GM23338 (cell line): Measurements from ENCODE around the gene CISH. TPM values are rescaled to one million over a fixed set of nuclear protein-coding genes. Genes with fewer than 3 reads are reported as not detected.

Experiments
- ATAC-seq: fragments of 200-7000 bp; cut with Tn5 transposase; 3 replicates; pipeline ENCODE4 v1.9.1; 2020
- DNase-seq: peaks from one replicate; pipeline ENCODE4 v3.0.0-alpha.2; 2015; ENCODE audit warnings: low spot score
- H2AFZ ChIP-seq: fragments of 200-600 bp; sonication (generic); 2 replicates; pipeline ENCODE4 v1.8.0; 2016; ENCODE audit warnings: antibody characterized with exemption, mild to moderate bottlenecking, moderate library complexity
- H3F3A ChIP-seq: fragments of 200-600 bp; sonication (generic); replicated peaks from 2 replicates; pipeline ENCODE4 v1.8.0; 2017; ENCODE audit warnings: antibody characterized with exemption, mixed run types, low read depth
- H3K27ac ChIP-seq: fragments of 200-600 bp; sonication (generic); 2 replicates; pipeline ENCODE4 v1.6.1; 2016; ENCODE audit warnings: low read depth
- H3K27me3 ChIP-seq: fragments of 200-600 bp; sonication (generic); 2 replicates; pipeline ENCODE4 v1.8.0; 2016; ENCODE audit warnings: mild to moderate bottlenecking, mixed run types, moderate library complexity; ENCODE audit not compliant: insufficient read depth
- H3K36me3 ChIP-seq: fragments of 200-600 bp; sonication (generic); 2 replicates; pipeline ENCODE4 v1.8.0; 2016; ENCODE audit warnings: mild to moderate bottlenecking; ENCODE audit not compliant: insufficient read depth
- H3K4me1 ChIP-seq: fragments of 200-600 bp; sonication (generic); 2 replicates; pipeline ENCODE4 v1.8.0; 2016; ENCODE audit warnings: mild to moderate bottlenecking, moderate library complexity; ENCODE audit not compliant: insufficient read depth
- H3K4me2 ChIP-seq: fragments of 200-600 bp; sonication (generic); 2 replicates; pipeline ENCODE4 v1.7.1; 2017; ENCODE audit warnings: mixed run types
- H3K4me3 ChIP-seq: fragments of 200-600 bp; sonication (generic); 2 replicates; pipeline ENCODE4 v1.6.1; 2016; ENCODE audit warnings: mixed run types
- H3K79me2 ChIP-seq: fragments of 200-600 bp; sonication (generic); replicated peaks from 2 replicates; pipeline ENCODE4 v1.8.0; 2017; ENCODE audit warnings: mild to moderate bottlenecking; ENCODE audit not compliant: insufficient read depth
- H3K9me2 ChIP-seq: fragments of 200-600 bp; sonication (generic); 2 replicates; pipeline ENCODE4 v1.8.0; 2017; ENCODE audit not compliant: insufficient read depth
- H4K20me1 ChIP-seq: fragments of 200-600 bp; sonication (generic); replicated peaks from 2 replicates; pipeline ENCODE4 v1.8.0; 2017; ENCODE audit warnings: mild to moderate bottlenecking; ENCODE audit not compliant: insufficient read depth
- H3K27ac Mint-ChIP-seq: 2 replicates; pipeline ENCODE4 v1.8.0; 2020; ENCODE audit warnings: inconsistent platforms, mild to moderate bottlenecking, moderate library complexity, mixed read lengths
- H3K27me3 Mint-ChIP-seq: 3 replicates; pipeline ENCODE4 v1.8.0; 2022; ENCODE audit warnings: low read depth, mild to moderate bottlenecking, moderate library complexity, mixed read lengths, inconsistent platforms; ENCODE audit not compliant: insufficient read depth, poor library complexity
- H3K36me3 Mint-ChIP-seq: 3 replicates; pipeline ENCODE4 v1.8.0; 2021; ENCODE audit warnings: low read depth, mild to moderate bottlenecking, inconsistent platforms, moderate library complexity, mixed read lengths
- H3K4me1 Mint-ChIP-seq: 3 replicates; pipeline ENCODE4 v1.8.0; 2020; ENCODE audit warnings: mild to moderate bottlenecking, inconsistent platforms, mixed read lengths
- H3K4me3 Mint-ChIP-seq: 3 replicates; pipeline ENCODE4 v1.8.0; 2021; ENCODE audit warnings: moderate library complexity, mild to moderate bottlenecking, inconsistent platforms, mixed read lengths
- H3K9me3 Mint-ChIP-seq: 3 replicates; pipeline ENCODE4 v1.8.0; 2020; ENCODE audit warnings: moderate library complexity, mild to moderate bottlenecking, inconsistent platforms, mixed read lengths
- CREB1 ChIP-seq: fragments of 250-450 bp; sonication (Bioruptor Pico); IDR thresholded peaks from 2 replicates; pipeline ENCODE4 v1.5.0; 2020; ENCODE audit warnings: low read depth, mild to moderate bottlenecking, moderate library complexity
- CTCF ChIP-seq, 2 experiments: fragments of 200-600 bp in 1 of 2; sonication (generic) in 1 of 2; conservative IDR thresholded peaks; 2 replicates each; pipeline versions ENCODE4 v1.5.1 to v1.6.1; 2016 to 2017; ENCODE audit warnings: antibody characterized with exemption in 2 of 2, low read depth in 2 of 2, mild to moderate bottlenecking in 2 of 2, moderate library complexity in 1 of 2
- EZH2 ChIP-seq: fragments of 200-600 bp; sonication (generic); IDR thresholded peaks from one replicate; pipeline ENCODE4 v1.8.0; 2017; ENCODE audit warnings: antibody characterized with exemption, mild to moderate bottlenecking, low read depth; ENCODE audit not compliant: unreplicated experiment
- EZH2phosphoT487 ChIP-seq: fragments of 200-600 bp; sonication (generic); IDR thresholded peaks from one replicate; pipeline ENCODE4 v1.8.1; 2018; ENCODE audit warnings: antibody characterized with exemption; ENCODE audit not compliant: unreplicated experiment
- JUNB ChIP-seq: IDR thresholded peaks from one replicate; pipeline ENCODE4 v1.6.1; 2016; ENCODE audit warnings: antibody characterized with exemption; ENCODE audit not compliant: unreplicated experiment
- NANOG ChIP-seq: IDR thresholded peaks from 2 replicates; pipeline ENCODE4 v1.6.1; 2016; ENCODE audit warnings: antibody characterized with exemption, borderline replicate concordance
- POLR2AphosphoS5 ChIP-seq: IDR thresholded peaks from 2 replicates; pipeline ENCODE4 v1.6.1; 2016; ENCODE audit warnings: antibody characterized with exemption, low read depth
- STAT1 ChIP-seq: IDR thresholded peaks from one replicate; pipeline ENCODE4 v1.6.1; 2016; ENCODE audit warnings: antibody characterized with exemption; ENCODE audit not compliant: unreplicated experiment
- ZNF114 ChIP-seq: fragments of 250-450 bp; sonication (Bioruptor Pico); IDR thresholded peaks from 2 replicates; pipeline ENCODE4 v1.5.0; 2020; ENCODE audit warnings: mild to moderate bottlenecking, moderate library complexity
- ZNF331 ChIP-seq: fragments of 250-450 bp; sonication (Bioruptor Pico); IDR thresholded peaks from 2 replicates; pipeline ENCODE4 v1.5.0; 2020; ENCODE audit warnings: low read depth, mild to moderate bottlenecking, moderate library complexity
- ZNF462 ChIP-seq: fragments of 250-450 bp; sonication (Bioruptor Pico); IDR thresholded peaks from 2 replicates; pipeline ENCODE4 v1.5.0; 2020; ENCODE audit warnings: mild to moderate bottlenecking, moderate library complexity
- polyA plus RNA-seq: library from polyadenylated mRNA; unstranded; fragments of >200 nt; fragmentation: Nextera tagmentation; extraction: Ambion mirVana; gene quantifications from 2 replicates; pipeline ENCODE4 v1.2.1, GENCODE V29; 2016
- total RNA-seq: library from RNA; depleted of rRNA; stranded (reverse); fragments of >200 nt; shearing (Covaris generic); gene quantifications from 2 replicates; pipeline ENCODE4 v1.2.3, GENCODE V29; 2014
- TF ChIP-seq, protein P1 (sequence below): IDR thresholded peaks from 2 replicates; pipeline ENCODE4 v1.6.1; 2016; ENCODE audit warnings: antibody characterized with exemption
- TF ChIP-seq, protein P2 (sequence below): IDR thresholded peaks from one replicate; pipeline ENCODE4 v1.6.1; 2018; ENCODE audit warnings: antibody characterized with exemption; ENCODE audit not compliant: unreplicated experiment

Gene CISH
- total and polyA plus RNA-seq, 2 experiments from 2014 or later, result 2.1 to 3.6 TPM

- no peaks in the 10 kb centered on the region for H3K9me2 ChIP-seq
- no peak overlapping the region for H3K4me3 ChIP-seq
- peaks cover 7% of the 10 kb centered on the region; the same call in 1 of the 2 replicates for H3K79me2 ChIP-seq
- no peak for TF ChIP-seq ZNF462 (CRISPR knock-in tag)
- no peak for TF ChIP-seq ZNF114 (CRISPR knock-in tag)
- TF ChIP-seq CREB1 (CRISPR knock-in tag), result no peak
- TF ChIP-seq EZH2phosphoT487, result no peak
- TF ChIP-seq, protein P1, sequence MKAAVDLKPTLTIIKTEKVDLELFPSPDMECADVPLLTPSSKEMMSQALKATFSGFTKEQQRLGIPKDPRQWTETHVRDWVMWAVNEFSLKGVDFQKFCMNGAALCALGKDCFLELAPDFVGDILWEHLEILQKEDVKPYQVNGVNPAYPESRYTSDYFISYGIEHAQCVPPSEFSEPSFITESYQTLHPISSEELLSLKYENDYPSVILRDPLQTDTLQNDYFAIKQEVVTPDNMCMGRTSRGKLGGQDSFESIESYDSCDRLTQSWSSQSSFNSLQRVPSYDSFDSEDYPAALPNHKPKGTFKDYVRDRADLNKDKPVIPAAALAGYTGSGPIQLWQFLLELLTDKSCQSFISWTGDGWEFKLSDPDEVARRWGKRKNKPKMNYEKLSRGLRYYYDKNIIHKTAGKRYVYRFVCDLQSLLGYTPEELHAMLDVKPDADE, result no peak
- TF ChIP-seq CTCF (conservative IDR thresholded peaks at IDR 0.05; ENCODE audit: low read depth in 2 of 2), result no peak
- no peak for TF ChIP-seq STAT1
- no peak for TF ChIP-seq EZH2
- no peak for TF ChIP-seq ZNF331 (CRISPR knock-in tag)
- TF ChIP-seq POLR2AphosphoS5, result no peak
- TF ChIP-seq NANOG, result no peak
- TF ChIP-seq JUNB, result no peak
- TF ChIP-seq, protein P2, sequence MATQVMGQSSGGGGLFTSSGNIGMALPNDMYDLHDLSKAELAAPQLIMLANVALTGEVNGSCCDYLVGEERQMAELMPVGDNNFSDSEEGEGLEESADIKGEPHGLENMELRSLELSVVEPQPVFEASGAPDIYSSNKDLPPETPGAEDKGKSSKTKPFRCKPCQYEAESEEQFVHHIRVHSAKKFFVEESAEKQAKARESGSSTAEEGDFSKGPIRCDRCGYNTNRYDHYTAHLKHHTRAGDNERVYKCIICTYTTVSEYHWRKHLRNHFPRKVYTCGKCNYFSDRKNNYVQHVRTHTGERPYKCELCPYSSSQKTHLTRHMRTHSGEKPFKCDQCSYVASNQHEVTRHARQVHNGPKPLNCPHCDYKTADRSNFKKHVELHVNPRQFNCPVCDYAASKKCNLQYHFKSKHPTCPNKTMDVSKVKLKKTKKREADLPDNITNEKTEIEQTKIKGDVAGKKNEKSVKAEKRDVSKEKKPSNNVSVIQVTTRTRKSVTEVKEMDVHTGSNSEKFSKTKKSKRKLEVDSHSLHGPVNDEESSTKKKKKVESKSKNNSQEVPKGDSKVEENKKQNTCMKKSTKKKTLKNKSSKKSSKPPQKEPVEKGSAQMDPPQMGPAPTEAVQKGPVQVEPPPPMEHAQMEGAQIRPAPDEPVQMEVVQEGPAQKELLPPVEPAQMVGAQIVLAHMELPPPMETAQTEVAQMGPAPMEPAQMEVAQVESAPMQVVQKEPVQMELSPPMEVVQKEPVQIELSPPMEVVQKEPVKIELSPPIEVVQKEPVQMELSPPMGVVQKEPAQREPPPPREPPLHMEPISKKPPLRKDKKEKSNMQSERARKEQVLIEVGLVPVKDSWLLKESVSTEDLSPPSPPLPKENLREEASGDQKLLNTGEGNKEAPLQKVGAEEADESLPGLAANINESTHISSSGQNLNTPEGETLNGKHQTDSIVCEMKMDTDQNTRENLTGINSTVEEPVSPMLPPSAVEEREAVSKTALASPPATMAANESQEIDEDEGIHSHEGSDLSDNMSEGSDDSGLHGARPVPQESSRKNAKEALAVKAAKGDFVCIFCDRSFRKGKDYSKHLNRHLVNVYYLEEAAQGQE, result no peak
- no peak overlapping the region for H3K27ac ChIP-seq
- Mint-ChIP-seq H3K27ac (no peak overlapping the region), H3K9me3 (no peaks in the 10 kb centered on the region), H3K27me3 (peaks cover 9% of the 10 kb centered on the region), H3K4me1 (peaks cover 9% of the 10 kb centered on the region; the same call in 2 of the 3 replicates), H3K4me3 (no peak overlapping the region), H3K36me3 (no peaks in the 10 kb centered on the region)
- no peaks in the 10 kb centered on the region for H3K36me3 ChIP-seq
- peaks cover 17% of the 10 kb centered on the region for H3F3A ChIP-seq
- H2AFZ ChIP-seq, result no peak overlapping the region
- DNase-seq (no peak), ATAC-seq (no peak)
- no peaks in the 10 kb centered on the region; the same call in 1 of the 2 replicates for H3K4me1 ChIP-seq
- no peaks in the 10 kb centered on the region for H4K20me1 ChIP-seq
- H3K4me2 ChIP-seq, result no peak overlapping the region
- peaks cover 8% of the 10 kb centered on the region; the same call in 1 of the 2 replicates for H3K27me3 ChIP-seq
Observed at GRCh38 chr3:50571486-50571885, 40.1 kb downstream of the CISH start.
